K562 (cell line): ENCODE results near the gene FSTL3.

Experiments
- EZH2 ChIP-seq: IDR thresholded peaks from 2 replicates; pipeline ENCODE4 v1.6.1; 2012; ENCODE audit warnings: low read depth, mild to moderate bottlenecking, inconsistent platforms, low read length, borderline replicate concordance
- HMG20A ChIP-seq: fragments of 450-650 bp; formaldehyde crosslinking; conservative IDR thresholded peaks from 2 replicates; pipeline ENCODE4 v1.4.0; 2020; ENCODE audit warnings: mild to moderate bottlenecking, mixed read lengths
- NR1H2 ChIP-seq: sonication (generic); formaldehyde crosslinking; IDR thresholded peaks from 2 replicates; pipeline ENCODE4 v1.4.0; 2020; ENCODE audit warnings: mild to moderate bottlenecking, missing genetic modification reagents
- RCOR1 ChIP-seq, 2 experiments: IDR thresholded peaks; 2 replicates each; pipeline ENCODE4 v1.6.1; 2012; ENCODE audit warnings: low read depth in 2 of 2, low read length in 2 of 2, borderline replicate concordance in 1 of 2, improper control_type of control experiment in 1 of 2
- ZNF274 ChIP-seq: IDR thresholded peaks from 2 replicates; pipeline ENCODE4 v1.6.1; 2011; ENCODE audit warnings: low read depth, mild to moderate bottlenecking, low read length, moderate library complexity, borderline replicate concordance

GRCh38 chr19:680287-681028, 4.3 kb downstream of the FSTL3 start:
- TF ChIP-seq EZH2 (no peak), ZNF274 (no peak), RCOR1 (IDR thresholded peaks at IDR 0.05; ENCODE audit: borderline replicate concordance in 1 of 2, low read depth in 2 of 2, low read length in 2 of 2) (peak in 1 of 2 experiments; percentile 65; a peak in 1 of 4 replicates), HMG20A (CRISPR knock-in tag) (no peak), NR1H2 (CRISPR knock-in tag) (no peak)
